HG03354 (cell line): ENCODE data around the gene GDPGP1.
"Not testable (repeated sequence)": the region's sequence is repeated elsewhere in the genome, so short reads cannot be mapped to it uniquely, and the experiment has no call there.

Experiments used
- ATAC-seq: cut with Tn5 transposase; IDR thresholded peaks from one replicate; pipeline ENCODE4 v1.9.1; 2021; ENCODE audit warnings: mild to moderate bottlenecking; ENCODE audit not compliant: unreplicated experiment, poor library complexity, severe bottlenecking

Gene GDPGP1

DNA sequence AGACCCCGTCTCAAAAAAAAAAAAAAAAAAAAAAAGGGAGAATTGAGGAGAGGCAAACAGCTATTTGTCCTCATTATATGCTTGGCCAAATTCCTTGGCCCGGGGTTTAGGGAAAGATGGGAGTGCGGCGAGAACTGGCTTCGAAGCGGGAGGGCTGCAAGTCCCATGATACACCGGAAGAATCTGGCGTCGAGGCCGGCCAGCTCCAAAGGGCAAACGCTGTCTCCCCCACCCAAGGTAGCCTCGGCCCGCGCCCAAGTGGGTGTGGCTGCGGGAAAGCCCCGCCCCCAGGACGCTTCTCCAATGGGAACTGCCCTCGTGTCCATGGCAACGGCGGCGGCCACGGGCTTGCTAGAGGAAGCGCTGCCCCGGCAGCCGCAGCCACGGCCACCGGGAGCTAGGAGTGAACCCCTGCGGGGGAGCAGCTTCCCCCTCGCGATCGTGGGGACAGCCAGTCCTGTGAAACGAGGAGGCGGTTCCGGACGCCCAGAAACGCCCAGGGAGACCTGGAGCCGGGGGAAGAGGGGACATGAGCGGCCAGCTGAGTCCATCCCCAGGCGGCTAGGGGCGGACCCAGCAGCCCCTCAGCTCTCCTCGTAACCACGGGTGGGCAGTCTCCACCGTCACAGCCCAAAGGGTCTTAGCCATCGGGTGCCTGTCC lies 15.3 kb downstream of the GDPGP1 start, which contains the start of gene TTLL13:
TTLL13 (plus strand) TSS at position 354 of the 661 bp plus-strand sequence. CDS start 1,075 bp downstream, outside the sequence.
- ATAC-seq, result peak; percentile 54

DNA sequence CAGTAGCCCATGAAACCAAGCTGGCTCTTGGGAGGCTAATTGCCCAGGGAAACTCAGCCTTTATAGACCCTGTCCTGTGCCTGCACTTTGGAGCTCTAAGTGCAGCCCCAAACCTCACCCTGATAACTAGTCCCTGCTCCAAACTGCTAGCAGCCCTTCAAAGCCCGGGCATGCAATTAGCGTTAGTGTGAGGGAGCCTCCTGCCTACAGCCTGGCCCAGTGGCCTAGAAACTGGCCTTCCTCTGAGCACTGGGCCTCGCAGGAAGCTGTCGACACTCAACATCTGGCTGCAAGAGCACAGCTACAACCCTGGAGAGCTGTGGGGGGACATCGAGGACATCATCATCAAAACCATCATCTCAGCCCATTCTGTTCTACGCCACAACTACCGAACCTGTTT lies 23.8 kb downstream of the GDPGP1 start:
- ATAC-seq, result no peak

DNA sequence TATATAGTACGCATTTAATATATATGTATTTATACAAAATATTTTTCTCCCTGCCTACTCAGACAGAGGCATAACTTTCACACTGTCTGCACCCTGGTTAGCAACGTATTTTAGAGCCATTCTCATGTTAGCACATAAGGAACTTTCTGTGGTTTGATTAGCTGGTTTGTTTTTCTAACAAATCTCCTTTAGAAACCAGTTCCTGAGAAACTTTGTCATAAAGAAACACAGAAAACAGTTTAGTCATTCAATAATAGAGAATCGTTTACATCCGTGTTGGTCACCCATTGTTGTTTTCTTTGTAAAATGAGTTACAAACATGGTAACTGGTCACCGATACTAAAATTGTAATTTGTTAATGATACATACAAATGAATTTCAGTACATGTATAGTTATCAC lies 25.5 kb downstream of the GDPGP1 start:
- ATAC-seq, result peak; percentile 79

DNA sequence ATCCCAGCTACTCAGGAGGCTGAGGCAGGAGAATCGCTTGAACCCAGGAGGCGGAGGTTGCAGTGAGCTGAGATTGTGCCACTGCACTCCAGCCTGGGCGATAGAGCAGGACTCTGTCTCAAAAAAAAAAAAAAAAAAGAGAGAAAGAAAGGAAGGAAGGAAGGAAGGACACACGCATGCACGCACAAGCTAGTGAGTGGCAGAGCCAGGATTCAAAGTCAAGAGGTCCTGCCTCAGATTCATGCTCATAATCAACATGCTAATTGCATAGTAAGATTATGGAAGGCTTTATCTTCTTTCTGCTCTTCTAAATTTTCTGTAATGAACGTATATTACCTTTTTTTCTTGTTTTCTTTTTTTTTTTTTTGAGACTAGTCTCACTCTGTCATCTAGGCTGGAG lies 26.7 kb downstream of the GDPGP1 start:
- ATAC-seq, result not testable (repeated sequence)

DNA sequence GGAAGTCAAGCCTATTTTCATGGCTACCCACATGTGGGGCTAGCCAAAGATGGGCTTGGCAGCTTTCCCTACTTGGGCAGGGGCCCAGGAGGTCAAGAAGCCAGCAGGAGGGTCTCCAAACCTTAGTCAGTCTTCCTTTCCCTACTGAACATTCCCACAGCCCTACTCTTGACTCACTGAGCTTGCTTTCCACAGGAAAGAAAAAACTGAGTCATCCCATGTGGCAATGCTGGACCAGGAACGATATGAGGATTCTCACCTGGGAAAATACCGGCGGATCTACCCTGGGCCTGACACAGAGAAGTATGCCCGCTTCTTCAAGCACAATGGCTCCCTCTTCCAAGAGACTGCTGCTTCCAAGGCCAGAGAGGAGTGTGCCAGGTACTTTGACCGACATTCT lies 27.8 kb downstream of the GDPGP1 start:
- no peak for ATAC-seq

DNA sequence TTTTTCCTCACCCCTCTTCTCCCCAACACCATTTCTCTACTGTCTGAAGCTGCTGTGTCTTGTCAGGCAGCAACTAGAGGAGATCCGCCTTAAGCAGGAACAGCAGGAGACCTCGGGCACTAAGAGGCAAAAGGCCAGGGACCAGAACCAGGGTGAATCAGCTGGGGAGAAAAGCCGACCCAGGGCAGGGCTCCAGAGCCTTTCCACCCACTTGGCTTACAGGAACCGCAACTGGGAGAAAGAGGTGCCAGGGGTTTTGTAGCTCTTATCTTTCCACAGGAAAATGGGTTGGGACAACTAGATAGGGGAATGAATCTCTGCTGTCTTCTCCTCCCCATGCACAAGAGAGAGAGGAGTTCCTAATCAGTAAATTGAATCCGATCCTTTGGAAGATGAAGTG lies 28.4 kb downstream of the GDPGP1 start:
- ATAC-seq, result no peak

DNA sequence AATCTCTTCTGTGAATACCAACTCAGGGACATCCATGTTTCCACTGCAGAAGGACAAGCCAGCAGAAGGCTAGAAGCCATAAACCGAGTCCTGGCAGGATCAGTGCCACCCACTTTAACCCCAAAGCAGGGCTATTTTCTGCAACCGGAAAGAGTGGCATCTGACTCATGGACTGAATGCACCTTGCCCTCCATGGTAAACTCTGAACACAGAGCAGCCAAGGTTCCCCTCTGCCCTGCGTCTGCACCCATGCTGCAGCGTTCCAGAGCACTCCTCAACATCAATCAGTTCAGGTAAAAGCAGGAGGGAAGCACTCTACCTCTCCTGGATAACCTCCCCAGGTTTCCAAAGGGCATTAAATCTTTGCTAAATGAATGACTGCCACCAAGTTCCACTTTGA lies 30.7 kb downstream of the GDPGP1 start:
- ATAC-seq, result no peak

DNA sequence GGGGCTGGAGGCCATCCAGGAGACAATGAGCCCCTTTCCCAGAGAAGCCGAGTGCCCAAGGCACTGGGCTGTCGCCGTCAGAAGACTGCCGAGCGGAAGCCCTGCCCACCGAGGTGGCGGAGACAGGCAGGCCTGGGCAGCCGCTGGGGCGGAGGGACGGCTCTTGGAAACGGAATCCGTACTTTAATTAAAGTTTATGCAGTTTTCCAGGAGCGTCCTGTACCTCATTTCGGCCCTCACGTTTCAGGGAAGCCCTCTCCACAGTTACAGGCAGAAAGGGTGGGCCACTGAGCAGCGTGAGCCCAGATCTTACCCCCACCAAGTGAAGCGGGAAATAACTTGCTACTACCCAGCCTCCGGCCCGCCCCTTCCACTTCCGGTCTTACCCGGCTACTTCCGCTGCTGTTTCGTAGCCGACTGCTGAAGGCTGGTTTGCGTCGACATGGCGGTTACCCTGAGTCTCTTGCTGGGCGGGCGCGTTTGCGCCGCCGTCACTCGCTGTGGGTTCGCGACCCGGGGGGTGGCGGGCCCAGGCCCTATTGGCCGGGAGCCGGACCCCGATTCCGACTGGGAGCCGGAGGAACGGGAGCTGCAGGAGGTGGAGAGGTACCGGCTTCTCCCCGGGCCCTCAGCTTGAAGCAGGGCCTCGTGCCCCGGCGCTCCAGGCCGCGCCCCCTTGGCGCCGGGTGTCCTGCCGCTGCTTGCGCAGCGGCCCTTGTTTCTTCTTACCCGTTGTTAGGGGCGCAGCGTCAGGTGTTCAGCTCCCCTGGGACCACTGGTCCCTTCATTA lies 31.5 kb downstream of the GDPGP1 start, which contains the start of gene NGRN:
NGRN (plus strand) TSS at position 402 of the 790 bp plus-strand sequence; CDS start at position 443, 41 bp downstream.
- peak; percentile 95 for ATAC-seq

DNA sequence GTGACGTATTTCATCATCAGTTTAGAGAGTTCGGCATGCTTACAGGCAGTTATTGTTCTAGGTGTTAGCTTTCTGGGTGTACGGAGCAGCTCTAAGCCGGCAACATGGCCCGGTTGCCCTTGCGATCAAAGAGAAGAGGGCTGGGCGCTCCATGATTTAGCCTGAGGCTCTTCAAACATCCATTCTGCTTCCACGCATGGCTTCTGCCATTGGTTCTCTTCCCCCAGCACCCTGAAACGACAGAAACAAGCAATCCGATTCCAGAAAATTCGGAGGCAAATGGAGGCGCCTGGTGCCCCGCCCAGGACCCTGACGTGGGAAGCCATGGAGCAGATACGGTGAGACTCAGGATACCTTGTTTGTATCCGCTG lies 32.0 kb downstream of the GDPGP1 start:
- peak; percentile 14 for ATAC-seq

DNA sequence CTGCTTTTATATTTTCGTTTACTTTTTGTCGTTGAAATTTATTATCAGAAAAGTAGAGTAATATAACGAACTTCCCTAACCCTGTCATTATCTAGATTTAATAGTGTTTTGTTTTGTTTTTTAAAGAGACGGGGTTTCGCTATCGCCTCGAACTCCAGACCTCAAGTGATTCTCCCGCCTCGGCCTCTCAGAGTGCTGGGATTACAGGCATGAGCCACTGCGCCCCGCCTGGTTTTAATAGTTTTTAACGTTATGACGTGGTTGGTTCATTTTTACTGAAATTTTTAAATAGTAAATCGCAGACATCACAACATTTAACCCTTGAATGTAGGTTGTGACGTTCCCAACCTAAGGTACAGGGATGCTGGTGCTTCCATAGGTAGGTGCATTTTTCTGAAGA lies 32.5 kb downstream of the GDPGP1 start:
- ATAC-seq, result no peak

DNA sequence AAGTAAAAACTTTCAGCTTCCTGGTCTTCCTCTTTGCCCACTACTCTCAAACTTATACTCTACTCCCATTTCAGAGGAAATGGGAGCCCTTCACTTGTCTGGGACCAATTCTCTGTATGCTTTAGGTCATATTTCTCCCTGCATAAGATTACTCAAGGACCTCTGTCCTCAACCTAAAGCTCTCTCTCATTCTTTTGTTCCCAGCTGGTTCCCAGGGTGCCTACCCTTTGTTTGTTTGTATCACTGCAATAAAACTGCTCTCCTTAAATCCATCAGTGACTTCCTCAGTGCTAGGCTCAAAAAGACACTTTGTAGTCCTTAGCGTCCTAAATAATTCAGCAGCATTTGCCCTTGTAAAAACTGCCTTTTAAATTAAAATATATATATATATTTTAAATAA lies 34.4 kb downstream of the GDPGP1 start:
- no peak for ATAC-seq

DNA sequence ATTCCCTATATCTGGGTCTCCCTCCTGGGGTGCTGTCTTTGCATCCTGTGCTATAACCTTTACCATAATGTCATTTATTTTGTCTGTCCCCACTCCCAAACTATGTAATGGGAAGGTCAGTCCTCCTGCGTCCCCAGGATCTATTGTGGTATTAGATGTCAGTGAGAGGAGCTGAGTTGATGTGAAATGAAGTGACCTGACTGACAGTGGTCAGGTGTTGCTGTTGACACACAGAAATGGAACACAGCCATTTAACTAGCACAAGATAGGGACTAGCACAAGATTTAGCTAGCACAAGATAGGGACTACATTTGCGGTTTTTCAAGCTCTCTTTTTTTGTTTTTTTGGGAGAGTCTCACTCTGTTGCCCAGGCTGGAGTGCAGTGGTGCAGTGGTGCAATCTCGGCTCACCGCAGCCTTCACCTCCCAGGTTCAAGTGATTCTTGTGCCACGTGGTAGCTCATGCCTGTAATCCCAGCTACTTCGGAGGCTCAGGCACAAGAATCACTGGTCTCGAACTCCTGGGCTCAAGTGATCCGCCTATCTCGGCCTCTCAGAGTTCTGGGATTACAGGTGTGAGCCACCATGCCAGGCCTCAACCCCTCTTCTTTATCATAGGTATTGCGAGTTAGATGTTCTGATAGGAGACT lies 36.6 kb downstream of the GDPGP1 start:
- ATAC-seq, result no peak

DNA sequence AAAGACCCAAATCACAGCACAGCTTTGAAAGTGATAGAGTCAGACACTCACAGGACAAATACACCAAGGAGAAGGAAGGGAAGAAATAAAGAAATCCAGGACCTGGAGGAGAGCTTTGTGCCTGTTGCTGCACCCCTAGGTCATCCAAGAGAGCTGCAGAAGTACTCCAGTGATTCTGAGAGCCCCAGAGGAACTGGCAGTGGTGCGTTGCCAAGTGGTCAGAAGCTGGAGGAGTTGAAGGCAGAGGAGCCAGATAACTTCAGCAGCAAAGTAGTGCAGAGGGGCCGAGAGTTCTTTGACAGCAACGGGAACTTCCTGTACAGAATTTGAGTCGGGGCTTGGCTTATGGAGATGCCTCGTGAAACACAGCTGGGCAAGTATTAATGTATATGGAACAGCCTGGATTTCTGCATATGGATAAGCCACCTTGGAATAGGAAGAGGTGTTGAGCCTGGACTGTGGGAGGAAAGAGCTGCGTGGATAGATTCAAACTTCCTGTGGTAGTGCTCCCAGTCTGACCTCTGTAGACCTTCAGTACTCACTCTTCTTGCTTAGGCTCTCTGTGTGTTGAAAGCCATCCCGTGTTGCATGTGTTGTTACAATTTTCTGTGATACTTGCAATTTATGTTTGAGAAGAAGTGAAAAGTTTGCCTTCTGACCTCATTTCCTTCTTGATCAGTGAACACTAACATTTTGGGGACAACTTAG lies 37.6 kb downstream of the GDPGP1 start:
- ATAC-seq, result no peak

DNA sequence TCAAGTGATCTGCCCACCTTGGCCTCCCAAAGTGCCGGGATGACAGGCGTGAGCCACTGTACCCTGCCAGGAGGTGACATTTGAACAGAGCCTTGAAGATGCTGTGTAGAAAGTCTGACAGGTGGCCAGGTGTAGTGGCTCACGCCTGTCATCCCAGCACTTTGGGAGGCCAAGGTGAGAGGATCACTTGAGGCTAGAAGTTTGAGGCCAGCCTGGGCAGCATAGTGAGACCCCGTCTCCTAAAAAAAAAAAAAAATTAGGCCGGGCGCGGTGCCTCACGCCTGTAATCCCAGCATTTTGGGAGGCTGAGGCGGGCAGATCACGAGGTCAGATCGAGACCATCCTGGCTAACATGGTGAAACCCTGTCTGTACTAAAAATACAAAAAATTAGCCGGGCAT lies 44.5 kb downstream of the GDPGP1 start:
- ATAC-seq, result not testable (repeated sequence)

DNA sequence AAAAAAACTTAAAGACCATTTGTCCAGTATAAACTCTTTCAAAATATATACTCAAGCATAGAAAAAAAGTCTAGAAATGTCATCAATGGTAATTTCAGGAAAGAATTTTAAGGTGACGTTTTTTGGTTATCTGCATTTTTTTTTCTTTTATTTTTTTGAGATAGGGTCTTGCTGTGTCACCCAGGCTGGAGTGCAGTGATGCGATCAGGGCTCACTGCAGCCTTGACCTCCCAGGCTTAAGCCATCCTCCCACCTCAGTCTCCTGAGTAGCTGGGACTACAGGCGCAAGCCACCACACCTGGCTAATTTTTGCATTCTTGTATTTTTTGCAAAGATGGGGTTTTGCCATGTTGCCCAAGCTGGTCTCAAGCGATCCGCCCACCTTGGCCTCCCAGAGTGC lies 46.7 kb downstream of the GDPGP1 start:
- ATAC-seq, result not testable (repeated sequence)

DNA sequence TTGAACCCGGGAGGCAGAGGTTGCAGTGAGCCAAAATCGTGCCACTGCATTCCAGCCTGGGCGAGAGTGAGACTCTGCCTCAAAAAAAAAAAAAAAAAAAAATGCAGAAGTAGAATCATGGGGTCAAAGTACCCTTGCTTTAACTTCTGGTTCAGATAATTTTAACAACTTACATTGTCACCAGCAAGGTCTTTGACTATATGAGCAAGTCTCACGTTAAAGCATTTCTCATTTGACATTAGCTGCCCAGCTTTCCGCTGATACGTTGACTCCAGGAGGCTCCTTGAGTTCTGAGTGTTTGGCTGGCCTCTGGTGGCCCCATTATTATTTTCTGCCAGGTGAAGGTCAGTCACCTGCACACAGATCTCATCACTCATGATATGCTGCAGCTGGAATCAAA lies 47.6 kb downstream of the GDPGP1 start:
- ATAC-seq, result not testable (repeated sequence)

DNA sequence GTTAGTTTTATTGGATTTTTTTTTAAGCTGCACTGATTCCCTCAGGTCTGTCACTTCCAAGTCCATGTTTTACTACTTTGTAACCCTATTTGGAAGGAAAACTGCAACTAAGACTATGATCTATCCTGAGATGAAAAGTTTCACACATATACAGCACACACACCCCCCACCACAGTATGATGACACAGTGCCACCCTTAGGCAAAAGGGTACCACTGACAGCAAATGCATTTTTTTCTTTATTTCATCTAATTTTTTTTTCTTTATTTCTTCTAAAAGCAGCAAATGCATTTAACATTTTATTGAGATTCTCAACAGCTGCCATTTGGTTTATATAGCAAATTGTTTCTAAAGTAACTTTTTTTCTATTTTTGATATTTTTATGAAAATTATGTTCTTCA lies 52.7 kb downstream of the GDPGP1 start:
- ATAC-seq, result no peak

DNA sequence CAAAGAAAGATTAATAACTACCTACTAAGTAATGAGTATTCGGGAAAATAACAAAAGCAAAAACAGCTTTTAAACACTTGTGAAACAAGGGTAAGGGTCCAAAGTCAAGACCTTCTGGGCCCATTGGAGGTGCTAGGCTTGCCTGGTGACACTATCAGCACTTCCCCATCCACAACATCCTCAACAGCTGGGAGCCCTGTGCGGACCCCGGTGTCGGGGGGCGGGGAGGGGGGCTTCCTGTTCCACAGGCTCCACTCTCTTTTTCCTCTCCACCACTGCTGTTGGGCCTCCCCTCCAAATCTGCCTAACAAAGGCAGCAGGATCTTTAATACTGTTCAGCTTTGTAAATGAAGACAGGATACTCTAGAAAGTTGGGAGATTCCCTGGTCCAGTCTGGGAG lies 53.1 kb downstream of the GDPGP1 start:
- no peak for ATAC-seq

DNA sequence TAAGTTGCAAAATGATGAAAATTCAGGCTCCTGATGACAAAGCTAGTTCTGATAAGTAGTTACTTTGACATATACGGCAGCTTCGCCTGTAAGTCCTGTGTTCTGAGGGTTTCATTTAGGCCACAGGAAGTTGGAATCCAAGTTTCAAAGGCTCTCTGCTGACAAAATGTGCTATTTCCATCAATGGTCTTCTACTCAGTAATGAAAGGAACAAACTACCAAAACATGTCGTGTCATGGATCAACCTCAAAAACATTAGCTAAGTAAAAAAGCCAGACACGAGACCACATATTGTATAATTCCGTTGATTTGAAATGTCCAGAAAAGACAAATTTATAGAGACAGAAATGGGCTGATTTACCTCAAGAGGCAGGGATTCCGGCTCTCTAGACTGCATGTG lies 53.9 kb downstream of the GDPGP1 start:
- ATAC-seq, result no peak

DNA sequence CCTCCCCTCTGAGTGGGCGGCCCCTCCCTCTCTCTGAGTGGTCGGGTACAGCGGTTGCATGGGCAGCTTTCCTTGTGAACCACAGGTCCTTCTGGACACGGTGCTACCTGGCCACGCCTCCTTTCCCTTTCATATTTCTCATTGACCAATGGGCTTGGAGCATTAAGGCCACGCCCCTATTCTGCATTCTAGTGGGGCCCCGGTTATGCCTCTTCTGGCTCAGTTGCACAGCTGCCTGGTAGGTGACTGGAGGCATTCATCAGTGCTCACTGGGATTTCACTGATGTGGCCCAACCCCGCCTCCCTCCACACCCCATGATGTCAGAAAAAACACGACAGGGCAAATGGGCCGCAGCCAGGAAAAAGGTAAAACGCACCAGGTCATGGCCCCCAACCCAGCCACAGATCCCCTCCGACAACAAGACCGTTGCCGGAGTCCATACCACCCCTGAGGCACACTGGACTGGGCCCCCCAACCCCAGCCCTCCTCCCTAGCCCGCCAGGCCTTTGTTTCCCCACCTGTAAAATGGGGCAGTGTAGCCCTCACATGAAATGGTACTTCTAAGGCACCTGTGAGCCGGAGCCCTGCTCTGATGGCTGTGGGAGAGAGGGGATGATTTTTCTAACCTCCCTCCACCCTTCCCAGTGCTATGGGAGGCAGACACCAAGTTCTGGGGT lies 57.8 kb downstream of the GDPGP1 start:
- no peak for ATAC-seq
